Measurements from ENCODE around the gene SRP54.

DNA sequence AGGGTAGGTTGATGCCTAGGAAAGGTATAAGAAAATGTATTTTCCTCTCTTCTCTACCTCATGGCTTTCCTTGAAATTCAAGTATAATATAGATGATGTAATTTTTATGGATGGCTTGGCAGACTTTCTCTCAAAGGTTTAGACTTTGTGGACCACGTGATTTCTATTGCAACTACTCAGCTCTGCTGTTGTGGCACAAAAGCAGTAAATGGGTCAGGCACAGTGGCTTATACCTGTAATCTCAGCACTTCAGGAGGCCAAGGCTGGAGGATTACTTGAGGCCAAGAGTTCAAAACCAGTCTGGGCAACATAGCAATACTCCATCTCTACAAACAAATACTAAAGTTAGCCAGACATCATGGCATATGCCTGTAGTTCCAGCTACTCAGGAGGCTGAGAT, 22.0 kb downstream of the SRP54 start:
- TF ChIP-seq POLR2A (IDR thresholded peaks at IDR 0.05; ENCODE audit: low read depth, low read length) (no peak), EZH2 (IDR thresholded peaks at IDR 0.05; ENCODE audit: borderline replicate concordance, low read depth, low read length, severe bottlenecking) (no peak), MYC (IDR thresholded peaks at IDR 0.05; ENCODE audit: low read depth, low read length) (no peak), GATA2 (IDR thresholded peaks at IDR 0.05; ENCODE audit: insufficient read depth, insufficient read length, low read depth, low read length) (no peak), POLR2AphosphoS5 (IDR thresholded peaks at IDR 0.05; ENCODE audit: insufficient read depth, low read depth, low read length) (no peak), JUN (IDR thresholded peaks at IDR 0.05; ENCODE audit: borderline replicate concordance, insufficient read depth, insufficient read length, low read depth) (no peak)
- TF ChIP-seq, protein P1, sequence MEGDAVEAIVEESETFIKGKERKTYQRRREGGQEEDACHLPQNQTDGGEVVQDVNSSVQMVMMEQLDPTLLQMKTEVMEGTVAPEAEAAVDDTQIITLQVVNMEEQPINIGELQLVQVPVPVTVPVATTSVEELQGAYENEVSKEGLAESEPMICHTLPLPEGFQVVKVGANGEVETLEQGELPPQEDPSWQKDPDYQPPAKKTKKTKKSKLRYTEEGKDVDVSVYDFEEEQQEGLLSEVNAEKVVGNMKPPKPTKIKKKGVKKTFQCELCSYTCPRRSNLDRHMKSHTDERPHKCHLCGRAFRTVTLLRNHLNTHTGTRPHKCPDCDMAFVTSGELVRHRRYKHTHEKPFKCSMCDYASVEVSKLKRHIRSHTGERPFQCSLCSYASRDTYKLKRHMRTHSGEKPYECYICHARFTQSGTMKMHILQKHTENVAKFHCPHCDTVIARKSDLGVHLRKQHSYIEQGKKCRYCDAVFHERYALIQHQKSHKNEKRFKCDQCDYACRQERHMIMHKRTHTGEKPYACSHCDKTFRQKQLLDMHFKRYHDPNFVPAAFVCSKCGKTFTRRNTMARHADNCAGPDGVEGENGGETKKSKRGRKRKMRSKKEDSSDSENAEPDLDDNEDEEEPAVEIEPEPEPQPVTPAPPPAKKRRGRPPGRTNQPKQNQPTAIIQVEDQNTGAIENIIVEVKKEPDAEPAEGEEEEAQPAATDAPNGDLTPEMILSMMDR (IDR thresholded peaks at IDR 0.05; ENCODE audit: extremely low read depth in 1 of 2, insufficient read depth in 1 of 2, low read depth in 1 of 2, low read length in 2 of 2): no peak
